OCI-LY1 (cell line): ENCODE results near the gene LGALS9B.
"Not testable (repeated sequence)": the region's sequence is repeated elsewhere in the genome, so short reads cannot be mapped to it uniquely, and the experiment has no call there.

ENCODE experiments used
- H2AFZ ChIP-seq: fragments of 200-600 bp; sonication (generic), shearing (Covaris generic); 2 replicates; pipeline ENCODE4 v1.6.0; 2014; ENCODE audit warnings: antibody characterized with exemption, mild to moderate bottlenecking, low read length
- H3F3A ChIP-seq: fragments of 200-600 bp; sonication (generic), shearing (Covaris generic); 2 replicates; pipeline ENCODE4 v1.6.0; 2014; ENCODE audit warnings: mild to moderate bottlenecking, antibody characterized with exemption, low read length, moderate library complexity; ENCODE audit not compliant: insufficient read depth
- H3K27ac ChIP-seq: fragments of 200-600 bp; sonication (generic); 2 replicates; pipeline ENCODE4 v1.5.1; 2014; ENCODE audit warnings: low read length, mixed run types, mild to moderate bottlenecking, low read depth; ENCODE audit not compliant: poor library complexity, severe bottlenecking
- H3K27me3 ChIP-seq: fragments of 200-600 bp; sonication (generic); 2 replicates; pipeline ENCODE4 v1.6.0; 2014; ENCODE audit warnings: antibody characterized with exemption, mild to moderate bottlenecking, low read length, moderate library complexity; ENCODE audit not compliant: insufficient read depth
- H3K36me3 ChIP-seq: fragments of 200-600 bp; sonication (generic); 2 replicates; pipeline ENCODE4 v1.6.1; 2014; ENCODE audit warnings: mild to moderate bottlenecking, antibody characterized with exemption, low read length, moderate library complexity, mixed read lengths; ENCODE audit not compliant: insufficient read depth
- H3K4me1 ChIP-seq: fragments of 200-600 bp; sonication (generic); 2 replicates; pipeline ENCODE4 v1.5.1; 2014; ENCODE audit warnings: mild to moderate bottlenecking, low read length, moderate library complexity; ENCODE audit not compliant: insufficient read depth, severe bottlenecking
- H3K4me2 ChIP-seq: fragments of 200-600 bp; sonication (generic), shearing (Covaris generic); 2 replicates; pipeline ENCODE4 v1.6.1; 2014; ENCODE audit warnings: low read length
- H3K4me3 ChIP-seq: fragments of 200-600 bp; sonication (generic); 2 replicates; pipeline ENCODE4 v1.5.1; 2014; ENCODE audit warnings: low read length, low read depth, mild to moderate bottlenecking, mixed read lengths; ENCODE audit not compliant: poor library complexity, severe bottlenecking
- H3K79me2 ChIP-seq: fragments of 200-600 bp; shearing (Covaris generic); 2 replicates; pipeline ENCODE4 v1.6.1; 2016; ENCODE audit warnings: mixed run types, low read length, mixed read lengths; ENCODE audit not compliant: insufficient read depth
- H3K9ac ChIP-seq: fragments of 200-600 bp; sonication (generic), shearing (Covaris generic); 2 replicates; pipeline ENCODE4 v1.6.1; 2014; ENCODE audit warnings: mild to moderate bottlenecking, low read length, mixed read lengths
- H3K9me2 ChIP-seq: fragments of 200-600 bp; sonication (generic), shearing (Covaris generic); 2 replicates; pipeline ENCODE4 v1.6.1; 2014; ENCODE audit warnings: low read depth, mild to moderate bottlenecking, low read length, mixed read lengths
- H3K9me3 ChIP-seq: fragments of 200-600 bp; shearing (Covaris generic); 2 replicates; pipeline ENCODE4 v1.6.1; 2014; ENCODE audit warnings: low read length, mixed read lengths
- H4K20me1 ChIP-seq: fragments of 200-600 bp; sonication (generic), shearing (Covaris generic); 2 replicates; pipeline ENCODE4 v1.6.0; 2016; ENCODE audit warnings: mild to moderate bottlenecking, low read length; ENCODE audit not compliant: insufficient read depth

Gene LGALS9B

GRCh38 chr17:20401306-20402022 lies 65.9 kb downstream of the LGALS9B start:
- H3K9ac ChIP-seq, H3K9me2 ChIP-seq, H2AFZ ChIP-seq, H3K9me3 ChIP-seq, H3K4me3 ChIP-seq, H3K27ac ChIP-seq, H4K20me1 ChIP-seq, H3K36me3 ChIP-seq, H3K4me2 ChIP-seq, H3K4me1 ChIP-seq, H3K79me2 ChIP-seq, H3K27me3 ChIP-seq, H3F3A ChIP-seq: not testable (repeated sequence)

GRCh38 chr17:20400559-20401305 lies 66.6 kb downstream of the LGALS9B start:
- not testable (repeated sequence) for H3K9ac ChIP-seq, H3K4me2 ChIP-seq, H3K27me3 ChIP-seq, H3K9me2 ChIP-seq, H3K9me3 ChIP-seq, H3K4me1 ChIP-seq, H2AFZ ChIP-seq, H3F3A ChIP-seq, H3K79me2 ChIP-seq, H3K36me3 ChIP-seq, H3K4me3 ChIP-seq, H4K20me1 ChIP-seq, H3K27ac ChIP-seq
